ENCODE data around the gene GGA1. TPM values are rescaled to one million over a fixed set of nuclear protein-coding genes. Genes with fewer than 3 reads are reported as not detected.

The GGA1 gene
- total RNA-seq, 1 donor from 2014 or later = 27.5 TPM

GRCh38 chr22:37638391-37639069 lies 29.9 kb downstream of the GGA1 start:
- TF ChIP-seq CTCF (IDR thresholded peaks at IDR 0.05; ENCODE audit: borderline replicate concordance) = no peak
- DNase-seq = no peak
- no peaks in the 10 kb centered on the region for H3K36me3 ChIP-seq
- intact Hi-C loops (cut with micrococcal nuclease) = no loop called here
- H3K4me1 ChIP-seq = peaks cover 50% of the 10 kb centered on the region
- H3K9me3 ChIP-seq (replicated peaks) = no peaks in the 10 kb centered on the region
- peaks cover 16% of the 10 kb centered on the region for H3K27me3 ChIP-seq (ENCODE audit: low read depth)
- H3K4me3 ChIP-seq = peak overlapping the region; percentile 68
- peak overlapping the region; percentile 52 for H3K27ac ChIP-seq (replicated peaks)

- TF ChIP-seq CTCF (IDR thresholded peaks at IDR 0.05; ENCODE audit: borderline replicate concordance) = no peak
- peaks cover 16% of the 10 kb centered on the region for H3K27me3 ChIP-seq (ENCODE audit: low read depth)
- H3K9me3 ChIP-seq (replicated peaks) = no peaks in the 10 kb centered on the region
- H3K27ac ChIP-seq (replicated peaks) = peak within 1 kb of the TSS; percentile 52
- peaks cover 46% of the 10 kb centered on the region for H3K4me1 ChIP-seq
- no peaks in the 10 kb centered on the region for H3K36me3 ChIP-seq
- DNase-seq = peak; percentile 68
- intact Hi-C loops (cut with micrococcal nuclease) = no loop called here
- H3K4me3 ChIP-seq = peak within 1 kb of the TSS; percentile 68
These were observed 30.6 kb downstream of the GGA1 start, which contains the start of gene SH3BP1 for GRCh38 chr22:37639070-37639760. Gene SH3BP1, plus strand, starts transcription at chr22:37639669. Its CDS starts 119 bp downstream, at chr22:37639788.

GRCh38 chr22:37639771-37640590 lies 31.3 kb downstream of the GGA1 start:
- peak overlapping the region; percentile 52 for H3K27ac ChIP-seq (replicated peaks)
- no peak for DNase-seq
- no peak for TF ChIP-seq CTCF (IDR thresholded peaks at IDR 0.05; ENCODE audit: borderline replicate concordance)
- intact Hi-C loops (cut with micrococcal nuclease) = loop anchor here (10.0 kb wide), 1 partner anchor 155 kb away; no protein-coding TSS in a partner anchor
- peaks cover 16% of the 10 kb centered on the region for H3K27me3 ChIP-seq (ENCODE audit: low read depth)
- no peaks in the 10 kb centered on the region for H3K9me3 ChIP-seq (replicated peaks)
- no peaks in the 10 kb centered on the region for H3K36me3 ChIP-seq
- peak overlapping the region; percentile 68 for H3K4me3 ChIP-seq
- H3K4me1 ChIP-seq = peaks cover 38% of the 10 kb centered on the region

- no peak for DNase-seq
- Histone ChIP-seq H3K27me3 (ENCODE audit: low read depth) (peaks cover 16% of the 10 kb centered on the region), H3K27ac (replicated peaks) (peak overlapping the region; percentile 52), H3K4me3 (peak overlapping the region; percentile 68), H3K4me1 (peaks cover 36% of the 10 kb centered on the region), H3K36me3 (no peaks in the 10 kb centered on the region), H3K9me3 (replicated peaks) (no peaks in the 10 kb centered on the region)
- intact Hi-C loops (cut with micrococcal nuclease) = loop anchor here (10.0 kb wide), 1 partner anchor 154 kb away; no protein-coding TSS in a partner anchor
- no peak for TF ChIP-seq CTCF (IDR thresholded peaks at IDR 0.05; ENCODE audit: borderline replicate concordance)
These were observed 32.2 kb downstream of the GGA1 start for GRCh38 chr22:37640591-37641560.
